SK-N-SH (cell line): ENCODE data around the gene NTRK3. TPM values are rescaled to one million over a fixed set of nuclear protein-coding genes. Genes with fewer than 3 reads are reported as not detected.

ENCODE experiments used
- CTCF ChIA-PET: fragments of 300-600, 350-600 bp; formaldehyde crosslinking; extraction: SDS; loops from one replicate; lab custom pipeline; 2021; lab: Yijun Ruan, JAX
- POLR2A ChIA-PET: fragments of 350-600 bp; sonication (Branson Sonifier 250); formaldehyde crosslinking; extraction: SDS; loops from one replicate; lab custom pipeline; 2020; ENCODE audit warnings: antibody characterized with exemption, inconsistent platforms; lab: Yijun Ruan, JAX
- DNase-seq: peaks from one replicate; pipeline ENCODE4 v3.0.0; 2012
- H2AFZ ChIP-seq: fragments of 200-600 bp; sonication (generic); 2 replicates; pipeline ENCODE4 v1.8.1; 2016; ENCODE audit warnings: antibody characterized with exemption, mild to moderate bottlenecking, low read depth
- H3F3A ChIP-seq: fragments of 200-600 bp; sonication (generic); replicated peaks from 2 replicates; pipeline ENCODE3; 2016; ENCODE audit warnings: antibody characterized with exemption, mild to moderate bottlenecking; ENCODE audit not compliant: insufficient read depth
- H3K27ac ChIP-seq, 2 experiments: fragments of 200-500 bp in 1 of 2; fragments of 200-600 bp in 1 of 2; sonication (Bioruptor generic) in 1 of 2; sonication (generic), shearing (Covaris generic) in 1 of 2; 2 replicates each; pipeline versions ENCODE4 v1.5.1 to v1.6.1; 2014 to 2016; ENCODE audit warnings: low read depth in 2 of 2, inconsistent platforms in 1 of 2, low read length in 1 of 2, mild to moderate bottlenecking in 1 of 2, mixed read lengths in 1 of 2
- H3K27me3 ChIP-seq: fragments of 200-600 bp; sonication (generic), shearing (Covaris generic); 2 replicates; pipeline ENCODE4 v1.6.1; 2016; ENCODE audit warnings: mixed run types; ENCODE audit not compliant: insufficient read depth
- H3K36me3 ChIP-seq, 2 experiments: fragments of 200-500 bp in 1 of 2; fragments of 200-600 bp in 1 of 2; sonication (Bioruptor generic) in 1 of 2; sonication (generic) in 1 of 2; replicated peaks in 1 of 2; 2 replicates each; pipeline versions ENCODE3 to v1.5.1; 2014 to 2016; ENCODE audit warnings: low read length in 1 of 2, mild to moderate bottlenecking in 1 of 2; ENCODE audit not compliant: insufficient read depth in 2 of 2, control insufficient read depth in 1 of 2
- H3K4me1 ChIP-seq, 2 experiments: fragments of 200-500 bp in 1 of 2; fragments of 200-600 bp in 1 of 2; sonication (Bioruptor generic) in 1 of 2; sonication (generic), shearing (Covaris generic) in 1 of 2; 2 replicates each; pipeline versions ENCODE4 v1.5.1 to v1.6.1; 2014 to 2016; ENCODE audit warnings: low read depth in 1 of 2, low read length in 1 of 2, mixed run types in 1 of 2; ENCODE audit not compliant: insufficient read depth in 2 of 2, control insufficient read depth in 1 of 2
- H3K4me2 ChIP-seq: fragments of 200-600 bp; sonication (generic), shearing (Covaris generic); 2 replicates; pipeline ENCODE4 v1.6.1; 2017; ENCODE audit warnings: mixed run types
- H3K4me3 ChIP-seq, 2 experiments: fragments of 200-500 bp in 1 of 2; fragments of 200-600 bp in 1 of 2; sonication (Bioruptor generic) in 1 of 2; sonication (generic), shearing (Covaris generic) in 1 of 2; 2 replicates each; pipeline versions ENCODE4 v1.5.1 to v1.8.1; 2014 to 2016; ENCODE audit warnings: low read depth in 2 of 2, inconsistent platforms in 1 of 2, low read length in 1 of 2, mild to moderate bottlenecking in 1 of 2, mixed read lengths in 1 of 2, moderate library complexity in 1 of 2
- H3K79me2 ChIP-seq: fragments of 200-600 bp; sonication (generic); 2 replicates; pipeline ENCODE4 v1.8.1; 2017; ENCODE audit warnings: mild to moderate bottlenecking; ENCODE audit not compliant: insufficient read depth
- H3K9ac ChIP-seq: fragments of 200-600 bp; sonication (generic); 2 replicates; pipeline ENCODE4 v1.6.1; 2017; ENCODE audit warnings: mixed run types
- H3K9me2 ChIP-seq: fragments of 200-600 bp; sonication (generic); 2 replicates; pipeline ENCODE4 v1.6.1; 2017; ENCODE audit warnings: mixed run types
- H3K9me3 ChIP-seq: fragments of 200-600 bp; sonication (generic); 2 replicates; pipeline ENCODE4 v1.6.1; 2017; ENCODE audit warnings: mixed run types, mild to moderate bottlenecking, moderate library complexity
- H4K20me1 ChIP-seq: fragments of 200-600 bp; sonication (generic); 2 replicates; pipeline ENCODE4 v1.6.1; 2017; ENCODE audit warnings: mild to moderate bottlenecking, mixed run types; ENCODE audit not compliant: insufficient read depth
- CHD2 ChIP-seq: fragments of 150-350 bp; IDR thresholded peaks from 2 replicates; pipeline ENCODE4 v1.6.1; 2018; ENCODE audit warnings: low read length; ENCODE audit not compliant: partially characterized antibody
- ELF1 ChIP-seq: IDR thresholded peaks from 2 replicates; pipeline ENCODE4 v1.4.0; 2012
- EP300 ChIP-seq, 2 experiments: IDR thresholded peaks; 2 replicates each; pipeline versions ENCODE4 v1.4.0 to v1.6.1; 2012; ENCODE audit warnings: borderline replicate concordance in 1 of 2, low read depth in 1 of 2, low read length in 1 of 2
- FOXJ3 ChIP-seq: sonication (generic); formaldehyde crosslinking; IDR thresholded peaks from 2 replicates; pipeline ENCODE4 v1.5.1; 2020; ENCODE audit warnings: mild to moderate bottlenecking, missing genetic modification reagents
- FOXM1 ChIP-seq: IDR thresholded peaks from 2 replicates; pipeline ENCODE4 v1.4.0; 2012; ENCODE audit warnings: low read depth, mild to moderate bottlenecking
- GABPA ChIP-seq: IDR thresholded peaks from 2 replicates; pipeline ENCODE4 v1.4.0; 2012; ENCODE audit warnings: low read depth, mild to moderate bottlenecking
- GATA2 ChIP-seq: sonication (generic); formaldehyde crosslinking; IDR thresholded peaks from 2 replicates; pipeline ENCODE4 v1.5.0; 2020; ENCODE audit warnings: mild to moderate bottlenecking, missing genetic modification reagents
- JUND ChIP-seq: IDR thresholded peaks from 2 replicates; pipeline ENCODE4 v1.4.0; 2012
- MEF2A ChIP-seq: IDR thresholded peaks from 2 replicates; pipeline ENCODE4 v1.4.0; 2012; ENCODE audit warnings: low read depth, borderline replicate concordance
- MXI1 ChIP-seq: IDR thresholded peaks from 2 replicates; pipeline ENCODE4 v1.6.1; 2012; ENCODE audit warnings: mild to moderate bottlenecking, low read depth, low read length, improper control_type of control experiment
- POLR2AphosphoS5 ChIP-seq: IDR thresholded peaks from 2 replicates; pipeline ENCODE4 v1.6.1; 2012; ENCODE audit warnings: low read depth, low read length
- RAD21 ChIP-seq: IDR thresholded peaks from 2 replicates; pipeline ENCODE4 v1.6.1; 2012; ENCODE audit warnings: mild to moderate bottlenecking, low read length
- RFX5 ChIP-seq: IDR thresholded peaks from 2 replicates; pipeline ENCODE4 v1.6.1; 2012; ENCODE audit warnings: mild to moderate bottlenecking, improper control_type of control experiment, low read length
- RXRA ChIP-seq: IDR thresholded peaks from 2 replicates; pipeline ENCODE4 v1.4.0; 2012; ENCODE audit warnings: low read depth, mild to moderate bottlenecking, borderline replicate concordance
- TAF1 ChIP-seq: IDR thresholded peaks from 2 replicates; pipeline ENCODE4 v1.6.1; 2012; ENCODE audit warnings: low read depth, mild to moderate bottlenecking, low read length, moderate library complexity, borderline replicate concordance
- TEAD4 ChIP-seq: IDR thresholded peaks from 2 replicates; pipeline ENCODE4 v1.4.0; 2012; ENCODE audit warnings: mild to moderate bottlenecking, borderline replicate concordance; ENCODE audit not compliant: insufficient read depth
- YY1 ChIP-seq: IDR thresholded peaks from 2 replicates; pipeline ENCODE4 v1.4.0; 2012; ENCODE audit warnings: low read depth, mild to moderate bottlenecking
- WGBS: methylation state at CpG from one replicate; pipeline ENCODE4 v1.1.6; 2017; ENCODE audit warnings: low lambda C conversion rate; 5-methylcytosine and 5-hydroxymethylcytosine counted together
- polyA plus RNA-seq, 3 experiments: library from polyadenylated mRNA; depleted of rRNA; stranded (reverse); fragments of >200 nt; gene quantifications; 2 replicates each; pipeline ENCODE4 v1.2.3, GENCODE V29; 2012
- TF ChIP-seq, protein P1 (sequence below): IDR thresholded peaks from 2 replicates; pipeline ENCODE4 v1.4.0; 2012; ENCODE audit warnings: low read depth, borderline replicate concordance
- TF ChIP-seq, protein P2 (sequence below): fragments of 150-350 bp; IDR thresholded peaks from 2 replicates; pipeline ENCODE4 v1.6.1; 2016; ENCODE audit warnings: mild to moderate bottlenecking, low read depth, low read length
- TF ChIP-seq, protein P3 (sequence below): fragments of 200-600 bp; sonication (generic); IDR thresholded peaks from 2 replicates; pipeline ENCODE4 v1.6.1; 2017; ENCODE audit warnings: antibody characterized with exemption, mild to moderate bottlenecking, moderate library complexity
- TF ChIP-seq, protein P4 (sequence below): IDR thresholded peaks from 2 replicates; pipeline ENCODE4 v1.4.0; 2012; ENCODE audit warnings: low read depth
- TF ChIP-seq, protein P5 (sequence below): IDR thresholded peaks from 2 replicates; pipeline ENCODE4; 2012

Gene NTRK3
- polyA plus RNA-seq, 1 of the 3 experiments (the other 2 are of a cell fraction) = 2.6 TPM

DNA sequence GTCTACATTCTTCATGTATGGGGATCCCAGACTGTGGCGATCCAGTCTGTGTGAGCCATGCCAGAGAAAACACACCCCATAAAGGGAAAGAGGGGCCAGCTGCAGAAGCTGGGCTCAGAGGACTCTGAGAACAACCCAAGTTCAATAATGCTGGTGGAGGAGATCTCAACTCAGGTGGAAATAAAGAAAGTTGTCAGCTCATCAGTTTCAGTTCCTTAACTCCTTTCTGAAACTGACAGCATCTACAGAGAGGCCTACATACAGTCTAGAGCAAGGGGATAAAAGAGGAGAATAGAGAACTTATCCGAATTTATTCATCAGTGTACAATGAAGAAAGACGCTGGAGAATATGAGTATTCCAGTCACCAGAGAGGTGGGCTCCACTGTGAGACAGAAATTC lies 77.0 kb downstream of the NTRK3 start:
- POLR2A ChIA-PET = no interaction called here
- WGBS = 23% methylated on average over 3 of the region's 3 CpGs
- no peaks in the 10 kb centered on the region for H3K36me3 ChIP-seq

DNA sequence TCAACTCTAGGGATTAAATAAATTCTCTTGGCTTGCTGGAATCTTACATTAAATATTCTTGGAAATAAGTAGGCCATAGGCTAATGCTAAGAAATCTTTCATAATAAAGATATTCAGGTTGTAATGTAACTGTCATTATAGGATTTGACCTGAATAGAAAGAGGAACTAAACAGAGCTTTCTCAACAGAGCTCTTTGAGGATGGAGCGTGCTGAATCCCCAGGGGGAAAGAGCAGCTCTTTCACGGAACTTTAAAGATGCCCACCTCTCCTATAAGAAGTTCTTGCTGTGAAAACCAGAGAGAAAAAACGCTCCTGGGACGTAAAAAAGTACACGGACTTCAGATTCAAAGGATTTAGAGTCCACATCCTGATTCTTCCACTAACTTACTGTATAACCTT lies 77.9 kb downstream of the NTRK3 start:
- H3K9me2 ChIP-seq = no peaks in the 10 kb centered on the region
- H4K20me1 ChIP-seq = no peaks in the 10 kb centered on the region
- H3K9ac ChIP-seq = no peak overlapping the region
- WGBS = 29% methylated on average over 5 of the region's 5 CpGs
- H3K9me3 ChIP-seq = no peaks in the 10 kb centered on the region
- no peak overlapping the region for H3K27ac ChIP-seq
- H3F3A ChIP-seq = no peaks in the 10 kb centered on the region
- H3K4me3 ChIP-seq = no peak overlapping the region
- TF ChIP-seq POLR2AphosphoS5 (no peak), JUND (no peak), RFX5 (no peak), RAD21 (no peak), MEF2A (no peak), CHD2 (no peak), GATA2 (CRISPR knock-in tag) (no peak), ELF1 (no peak), FOXM1 (no peak), TAF1 (no peak)
- TF ChIP-seq, protein P1, sequence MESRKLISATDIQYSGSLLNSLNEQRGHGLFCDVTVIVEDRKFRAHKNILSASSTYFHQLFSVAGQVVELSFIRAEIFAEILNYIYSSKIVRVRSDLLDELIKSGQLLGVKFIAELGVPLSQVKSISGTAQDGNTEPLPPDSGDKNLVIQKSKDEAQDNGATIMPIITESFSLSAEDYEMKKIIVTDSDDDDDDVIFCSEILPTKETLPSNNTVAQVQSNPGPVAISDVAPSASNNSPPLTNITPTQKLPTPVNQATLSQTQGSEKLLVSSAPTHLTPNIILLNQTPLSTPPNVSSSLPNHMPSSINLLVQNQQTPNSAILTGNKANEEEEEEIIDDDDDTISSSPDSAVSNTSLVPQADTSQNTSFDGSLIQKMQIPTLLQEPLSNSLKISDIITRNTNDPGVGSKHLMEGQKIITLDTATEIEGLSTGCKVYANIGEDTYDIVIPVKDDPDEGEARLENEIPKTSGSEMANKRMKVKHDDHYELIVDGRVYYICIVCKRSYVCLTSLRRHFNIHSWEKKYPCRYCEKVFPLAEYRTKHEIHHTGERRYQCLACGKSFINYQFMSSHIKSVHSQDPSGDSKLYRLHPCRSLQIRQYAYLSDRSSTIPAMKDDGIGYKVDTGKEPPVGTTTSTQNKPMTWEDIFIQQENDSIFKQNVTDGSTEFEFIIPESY = no peak
- TF ChIP-seq, protein P2, sequence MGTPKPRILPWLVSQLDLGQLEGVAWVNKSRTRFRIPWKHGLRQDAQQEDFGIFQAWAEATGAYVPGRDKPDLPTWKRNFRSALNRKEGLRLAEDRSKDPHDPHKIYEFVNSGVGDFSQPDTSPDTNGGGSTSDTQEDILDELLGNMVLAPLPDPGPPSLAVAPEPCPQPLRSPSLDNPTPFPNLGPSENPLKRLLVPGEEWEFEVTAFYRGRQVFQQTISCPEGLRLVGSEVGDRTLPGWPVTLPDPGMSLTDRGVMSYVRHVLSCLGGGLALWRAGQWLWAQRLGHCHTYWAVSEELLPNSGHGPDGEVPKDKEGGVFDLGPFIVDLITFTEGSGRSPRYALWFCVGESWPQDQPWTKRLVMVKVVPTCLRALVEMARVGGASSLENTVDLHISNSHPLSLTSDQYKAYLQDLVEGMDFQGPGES = no peak
- DNase-seq = no peak
- no peaks in the 10 kb centered on the region for H3K27me3 ChIP-seq
- ChIA-PET POLR2A (no interaction called here), CTCF (interaction anchor here (0.9 to 1.1 kb wide), 2 partner anchors 15 to 17 kb away, joined by 3 to 6 read pairs; no protein-coding TSS in a partner anchor)
- H3K4me1 ChIP-seq = no peaks in the 10 kb centered on the region; a peak in 1 of 4 replicates
- no peak overlapping the region for H3K4me2 ChIP-seq
- no peaks in the 10 kb centered on the region for H3K79me2 ChIP-seq
- no peak overlapping the region for H2AFZ ChIP-seq
- H3K36me3 ChIP-seq = no peaks in the 10 kb centered on the region

More for the DNA sequence above, 77.0 kb downstream of the NTRK3 start:
- no peaks in the 10 kb centered on the region for H3K27me3 ChIP-seq
- TF ChIP-seq EP300 (IDR thresholded peaks at IDR 0.05; ENCODE audit: borderline replicate concordance in 1 of 2, low read depth in 1 of 2, low read length in 1 of 2) = no peak
- no peak for TF ChIP-seq MEF2A
- TF ChIP-seq CHD2 = no peak
- TF ChIP-seq, protein P3, sequence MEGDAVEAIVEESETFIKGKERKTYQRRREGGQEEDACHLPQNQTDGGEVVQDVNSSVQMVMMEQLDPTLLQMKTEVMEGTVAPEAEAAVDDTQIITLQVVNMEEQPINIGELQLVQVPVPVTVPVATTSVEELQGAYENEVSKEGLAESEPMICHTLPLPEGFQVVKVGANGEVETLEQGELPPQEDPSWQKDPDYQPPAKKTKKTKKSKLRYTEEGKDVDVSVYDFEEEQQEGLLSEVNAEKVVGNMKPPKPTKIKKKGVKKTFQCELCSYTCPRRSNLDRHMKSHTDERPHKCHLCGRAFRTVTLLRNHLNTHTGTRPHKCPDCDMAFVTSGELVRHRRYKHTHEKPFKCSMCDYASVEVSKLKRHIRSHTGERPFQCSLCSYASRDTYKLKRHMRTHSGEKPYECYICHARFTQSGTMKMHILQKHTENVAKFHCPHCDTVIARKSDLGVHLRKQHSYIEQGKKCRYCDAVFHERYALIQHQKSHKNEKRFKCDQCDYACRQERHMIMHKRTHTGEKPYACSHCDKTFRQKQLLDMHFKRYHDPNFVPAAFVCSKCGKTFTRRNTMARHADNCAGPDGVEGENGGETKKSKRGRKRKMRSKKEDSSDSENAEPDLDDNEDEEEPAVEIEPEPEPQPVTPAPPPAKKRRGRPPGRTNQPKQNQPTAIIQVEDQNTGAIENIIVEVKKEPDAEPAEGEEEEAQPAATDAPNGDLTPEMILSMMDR = no peak
- no peak for TF ChIP-seq GATA2 (CRISPR knock-in tag)
- no peak for TF ChIP-seq RXRA
- no peak for TF ChIP-seq YY1
- TF ChIP-seq, protein P4, sequence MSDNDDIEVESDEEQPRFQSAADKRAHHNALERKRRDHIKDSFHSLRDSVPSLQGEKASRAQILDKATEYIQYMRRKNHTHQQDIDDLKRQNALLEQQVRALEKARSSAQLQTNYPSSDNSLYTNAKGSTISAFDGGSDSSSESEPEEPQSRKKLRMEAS = no peak
- TF ChIP-seq TEAD4 = no peak
- no peak for TF ChIP-seq POLR2AphosphoS5
- TF ChIP-seq GABPA = no peak
- TF ChIP-seq JUND = no peak
- TF ChIP-seq, protein P5, sequence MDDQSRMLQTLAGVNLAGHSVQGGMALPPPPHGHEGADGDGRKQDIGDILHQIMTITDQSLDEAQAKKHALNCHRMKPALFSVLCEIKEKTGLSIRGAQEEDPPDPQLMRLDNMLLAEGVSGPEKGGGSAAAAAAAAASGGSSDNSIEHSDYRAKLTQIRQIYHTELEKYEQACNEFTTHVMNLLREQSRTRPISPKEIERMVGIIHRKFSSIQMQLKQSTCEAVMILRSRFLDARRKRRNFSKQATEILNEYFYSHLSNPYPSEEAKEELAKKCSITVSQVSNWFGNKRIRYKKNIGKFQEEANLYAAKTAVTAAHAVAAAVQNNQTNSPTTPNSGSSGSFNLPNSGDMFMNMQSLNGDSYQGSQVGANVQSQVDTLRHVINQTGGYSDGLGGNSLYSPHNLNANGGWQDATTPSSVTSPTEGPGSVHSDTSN = no peak
- no peak for TF ChIP-seq FOXJ3 (CRISPR knock-in tag)
- no peak for TF ChIP-seq MXI1
- TF ChIP-seq RFX5 = no peak
- H3K4me3 ChIP-seq = no peak overlapping the region
- H3K9me3 ChIP-seq = no peaks in the 10 kb centered on the region
- CTCF ChIA-PET = interaction anchor here (0.9 to 1.8 kb wide), 4 partner anchors 14 to 68 kb away, joined by 3 to 6 read pairs (median 4); no protein-coding TSS in a partner anchor
- H4K20me1 ChIP-seq = no peaks in the 10 kb centered on the region
- no peak for DNase-seq
- H3K9ac ChIP-seq = no peak overlapping the region
- H3K9me2 ChIP-seq = no peaks in the 10 kb centered on the region
- H3K4me1 ChIP-seq = no peaks in the 10 kb centered on the region; a peak in 1 of 4 replicates
- H3K27ac ChIP-seq = no peak overlapping the region
- no peaks in the 10 kb centered on the region for H3F3A ChIP-seq
- H2AFZ ChIP-seq = no peak overlapping the region
- no peak overlapping the region for H3K4me2 ChIP-seq
- no peaks in the 10 kb centered on the region for H3K79me2 ChIP-seq
